ENCODE measurements around the gene AFDN.
"Not testable (repeated sequence)": the region's sequence is repeated elsewhere in the genome, so short reads cannot be mapped to it uniquely, and the experiment has no call there.

AFDN gene

DNA sequence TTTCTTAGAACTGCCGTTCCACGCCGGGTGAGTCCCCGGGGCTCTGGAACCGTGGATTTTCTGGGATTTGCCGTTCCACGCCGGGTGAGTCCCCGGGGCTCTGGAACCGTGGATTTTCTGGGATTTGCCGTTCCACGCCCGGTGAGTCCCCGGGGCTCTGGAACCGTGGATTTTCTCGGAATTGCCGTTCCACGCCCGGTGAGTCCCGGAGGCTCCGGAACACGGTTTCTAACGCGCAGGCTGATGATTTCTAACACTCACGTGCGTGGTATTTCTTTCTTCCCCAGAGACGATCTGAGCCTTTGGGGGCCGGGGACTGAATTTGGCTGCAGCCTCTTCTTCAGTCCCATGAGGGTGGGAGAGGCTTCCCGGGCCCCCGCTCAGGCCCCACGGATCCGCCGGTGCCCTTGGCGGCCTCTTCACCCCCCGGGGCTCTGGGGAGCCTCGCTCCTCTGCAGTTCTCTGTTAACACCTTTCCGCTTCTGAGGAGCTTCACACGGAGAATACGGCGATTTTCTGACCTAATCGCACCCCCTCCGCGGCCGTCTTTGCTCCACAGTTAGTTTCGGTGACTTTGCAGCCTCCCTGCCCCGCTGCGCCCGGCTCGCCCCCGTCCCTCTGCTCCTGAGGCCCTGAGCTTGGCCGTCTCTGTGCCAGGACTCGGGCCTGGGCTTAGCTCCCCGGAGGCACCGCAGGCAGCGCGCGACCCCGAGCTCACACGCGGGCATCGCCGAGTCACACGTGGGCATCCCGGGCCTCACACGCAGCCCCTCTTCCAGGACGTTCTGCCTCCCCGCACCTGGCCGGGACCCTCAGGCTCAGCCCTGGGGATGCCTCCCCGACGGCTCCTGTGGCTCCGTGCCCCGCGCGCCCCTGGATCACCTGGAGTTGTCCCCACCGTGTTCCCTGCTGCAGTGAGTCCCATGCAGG lies 163.6 kb downstream of the AFDN start:
- H3K4me3 Mint-ChIP-seq = no peak overlapping the region
- H3K36me3 Mint-ChIP-seq (ENCODE audit: low read depth) = no peaks in the 10 kb centered on the region
- H3K4me1 Mint-ChIP-seq (ENCODE audit: low read depth) = no peaks in the 10 kb centered on the region

GRCh38 chr6:167993169-167993568 lies 166.5 kb downstream of the AFDN start:
- H3K27ac Mint-ChIP-seq = no peak overlapping the region
- H3K4me1 Mint-ChIP-seq (ENCODE audit: low read depth) = no peaks in the 10 kb centered on the region
- H3K36me3 Mint-ChIP-seq (ENCODE audit: low read depth) = no peaks in the 10 kb centered on the region
- no peaks in the 10 kb centered on the region for H3K9me3 Mint-ChIP-seq
- H3K4me3 Mint-ChIP-seq = no peak overlapping the region
- H3K27me3 Mint-ChIP-seq (ENCODE audit: low read depth) = no peaks in the 10 kb centered on the region

More for the DNA sequence above, 163.6 kb downstream of the AFDN start:
- Mint-ChIP-seq H3K9me3 (no peaks in the 10 kb centered on the region), H3K27me3 (ENCODE audit: low read depth) (no peaks in the 10 kb centered on the region), H3K27ac (no peak overlapping the region)

- Mint-ChIP-seq H3K27ac (no peak overlapping the region), H3K27me3 (ENCODE audit: low read depth) (no peaks in the 10 kb centered on the region), H3K9me3 (no peaks in the 10 kb centered on the region)
Observed at GRCh38 chr6:167993831-167994230, 167.1 kb downstream of the AFDN start.

GRCh38 chr6:167995302-167995701 lies 168.6 kb downstream of the AFDN start:
- no peaks in the 10 kb centered on the region for H3K36me3 Mint-ChIP-seq (ENCODE audit: low read depth)

More at GRCh38 chr6:167993831-167994230, 167.1 kb downstream of the AFDN start:
- Mint-ChIP-seq H3K36me3 (ENCODE audit: low read depth) (no peaks in the 10 kb centered on the region), H3K4me1 (ENCODE audit: low read depth) (no peaks in the 10 kb centered on the region), H3K4me3 (no peak overlapping the region)

GRCh38 chr6:167995731-167996151 lies 169.0 kb downstream of the AFDN start:
- no peaks in the 10 kb centered on the region for H3K36me3 Mint-ChIP-seq (ENCODE audit: low read depth)
- no peaks in the 10 kb centered on the region for H3K4me1 Mint-ChIP-seq (ENCODE audit: low read depth)
- no peak overlapping the region for H3K4me3 Mint-ChIP-seq
- H3K9me3 Mint-ChIP-seq = no peaks in the 10 kb centered on the region
- no peak overlapping the region for H3K27ac Mint-ChIP-seq
- H3K27me3 Mint-ChIP-seq (ENCODE audit: low read depth) = no peaks in the 10 kb centered on the region

More at GRCh38 chr6:167995302-167995701, 168.6 kb downstream of the AFDN start:
- no peaks in the 10 kb centered on the region for H3K9me3 Mint-ChIP-seq
- no peaks in the 10 kb centered on the region for H3K27me3 Mint-ChIP-seq (ENCODE audit: low read depth)
- no peak overlapping the region for H3K27ac Mint-ChIP-seq
- H3K4me3 Mint-ChIP-seq = no peak overlapping the region
- H3K4me1 Mint-ChIP-seq (ENCODE audit: low read depth) = no peaks in the 10 kb centered on the region

DNA sequence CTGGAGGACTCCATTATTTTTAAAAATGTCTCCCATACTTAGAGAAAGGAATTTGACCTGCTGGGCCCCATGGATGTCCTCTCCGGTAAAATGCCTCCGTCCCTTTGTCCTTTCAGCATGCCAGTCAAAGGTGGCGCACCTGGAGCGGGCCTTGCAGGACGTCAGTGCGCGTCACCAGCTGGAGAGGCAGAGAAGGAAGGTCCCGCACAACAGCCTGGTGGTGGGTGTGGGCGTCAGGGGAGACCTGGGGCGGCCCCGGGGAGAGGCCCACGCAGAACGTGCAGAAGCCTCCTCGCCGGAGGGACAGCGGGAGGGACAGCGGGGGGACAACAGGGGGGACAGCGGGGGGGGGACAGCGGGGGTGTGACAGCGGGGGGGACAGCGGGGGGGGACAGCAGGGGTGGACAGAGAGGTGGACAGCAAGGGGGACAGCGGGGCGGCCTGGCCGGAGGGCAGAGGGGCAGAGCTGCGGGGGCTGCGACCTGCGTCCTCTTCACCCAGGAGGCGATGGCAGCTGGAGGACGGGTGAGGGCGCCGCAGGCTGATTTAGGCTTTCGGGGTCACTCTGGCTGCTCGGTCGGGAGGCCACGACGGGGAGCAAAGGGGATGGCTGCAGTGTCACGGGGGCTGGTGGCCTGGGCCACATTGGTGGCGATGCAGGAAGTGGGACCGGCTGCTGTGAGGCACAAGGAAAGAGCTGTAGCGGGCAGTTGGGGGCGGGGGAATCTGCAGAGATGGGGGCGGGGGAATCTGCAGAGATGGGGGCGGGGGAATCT lies 169.9 kb downstream of the AFDN start:
- H3K4me3 Mint-ChIP-seq = no peak overlapping the region
- H3K27ac Mint-ChIP-seq = no peak overlapping the region
- no peaks in the 10 kb centered on the region for H3K27me3 Mint-ChIP-seq (ENCODE audit: low read depth)
- no peaks in the 10 kb centered on the region for H3K36me3 Mint-ChIP-seq (ENCODE audit: low read depth)
- H3K9me3 Mint-ChIP-seq = peaks cover 4% of the 10 kb centered on the region
- no peaks in the 10 kb centered on the region for H3K4me1 Mint-ChIP-seq (ENCODE audit: low read depth)

- no peak within 1 kb of the TSS for H3K4me3 Mint-ChIP-seq
Observed at GRCh38 chr6:167997642-167998041, 170.9 kb downstream of the AFDN start, which contains the start of gene KIF25. TSS of gene KIF25 (plus strand) at chr6:167997671. CDS start at chr6:168029586, 31,915 bp downstream.

GRCh38 chr6:167998215-167998614 lies 171.5 kb downstream of the AFDN start:
- Mint-ChIP-seq H3K4me1 (ENCODE audit: low read depth) (no peaks in the 10 kb centered on the region), H3K27me3 (ENCODE audit: low read depth) (no peaks in the 10 kb centered on the region), H3K4me3 (no peak overlapping the region), H3K27ac (no peak overlapping the region), H3K9me3 (peaks cover 4% of the 10 kb centered on the region), H3K36me3 (ENCODE audit: low read depth) (no peaks in the 10 kb centered on the region)

More at GRCh38 chr6:167997642-167998041, 170.9 kb downstream of the AFDN start, which contains the start of gene KIF25:
- H3K27ac Mint-ChIP-seq = no peak within 1 kb of the TSS
- H3K4me1 Mint-ChIP-seq (ENCODE audit: low read depth) = no peaks in the 10 kb centered on the region
- no peaks in the 10 kb centered on the region for H3K36me3 Mint-ChIP-seq (ENCODE audit: low read depth)
- peaks cover 4% of the 10 kb centered on the region for H3K9me3 Mint-ChIP-seq
- H3K27me3 Mint-ChIP-seq (ENCODE audit: low read depth) = no peaks in the 10 kb centered on the region

DNA sequence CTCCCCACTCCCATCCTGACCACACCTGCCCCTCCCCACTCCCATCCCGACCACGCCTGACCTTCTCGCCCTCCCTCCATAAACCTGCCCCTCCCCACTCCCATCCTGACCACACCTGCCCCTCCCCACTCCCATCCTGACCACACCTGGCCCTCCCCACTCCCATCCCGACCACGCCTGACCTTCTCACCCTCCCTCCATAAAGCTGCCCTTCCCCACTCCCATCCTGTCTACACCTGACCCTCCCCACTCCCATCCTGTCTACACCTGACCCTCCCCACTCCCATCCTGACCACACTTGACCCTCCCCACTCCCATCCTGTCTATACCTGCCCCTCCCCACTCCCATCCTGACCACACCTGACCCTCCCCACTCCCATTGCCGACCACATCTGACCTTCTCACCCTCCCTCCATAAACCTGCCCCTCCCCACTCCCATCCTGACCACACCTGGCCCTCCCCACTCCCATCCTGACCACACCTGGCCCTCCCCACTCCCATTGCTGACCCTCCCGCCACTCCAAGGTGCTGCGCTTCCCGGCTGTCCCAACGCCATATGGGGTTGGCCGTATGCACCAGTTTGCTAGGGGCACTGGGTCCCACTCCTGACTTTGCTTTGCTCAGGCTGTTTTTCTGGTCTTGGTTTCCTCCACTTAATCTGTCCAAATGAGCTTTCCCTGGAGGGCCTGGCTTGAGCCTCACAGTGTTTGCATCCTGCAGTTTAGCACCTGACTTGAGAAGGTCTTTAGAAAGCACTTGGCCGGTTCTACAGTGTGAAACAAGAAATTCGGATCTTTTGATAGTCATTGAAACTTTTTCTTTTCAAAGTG lies 173.7 kb downstream of the AFDN start:
- peaks cover 4% of the 10 kb centered on the region for H3K9me3 Mint-ChIP-seq
- H3K36me3 Mint-ChIP-seq (ENCODE audit: low read depth) = no peaks in the 10 kb centered on the region
- no peak overlapping the region for H3K4me3 Mint-ChIP-seq
- no peak overlapping the region for H3K27ac Mint-ChIP-seq
- H3K27me3 Mint-ChIP-seq (ENCODE audit: low read depth) = no peaks in the 10 kb centered on the region
- H3K4me1 Mint-ChIP-seq (ENCODE audit: low read depth) = no peaks in the 10 kb centered on the region

GRCh38 chr6:168001029-168001332 lies 174.3 kb downstream of the AFDN start:
- no peak overlapping the region for H3K27ac Mint-ChIP-seq
- H3K9me3 Mint-ChIP-seq = peaks cover 4% of the 10 kb centered on the region
- H3K36me3 Mint-ChIP-seq (ENCODE audit: low read depth) = no peaks in the 10 kb centered on the region
- no peak overlapping the region for H3K4me3 Mint-ChIP-seq
- no peaks in the 10 kb centered on the region for H3K4me1 Mint-ChIP-seq (ENCODE audit: low read depth)
- no peaks in the 10 kb centered on the region for H3K27me3 Mint-ChIP-seq (ENCODE audit: low read depth)

GRCh38 chr6:168001514-168001913 lies 174.8 kb downstream of the AFDN start:
- H3K27me3 Mint-ChIP-seq (ENCODE audit: low read depth); H3K27ac Mint-ChIP-seq; H3K36me3 Mint-ChIP-seq (ENCODE audit: low read depth); H3K4me3 Mint-ChIP-seq; H3K9me3 Mint-ChIP-seq; H3K4me1 Mint-ChIP-seq (ENCODE audit: low read depth): not testable (repeated sequence)

GRCh38 chr6:168002804-168003203 lies 176.1 kb downstream of the AFDN start:
- H3K4me1 Mint-ChIP-seq (ENCODE audit: low read depth) = no peaks in the 10 kb centered on the region
- peaks cover 4% of the 10 kb centered on the region for H3K9me3 Mint-ChIP-seq
- H3K4me3 Mint-ChIP-seq = no peak overlapping the region
- H3K36me3 Mint-ChIP-seq (ENCODE audit: low read depth) = no peaks in the 10 kb centered on the region
- no peak overlapping the region for H3K27ac Mint-ChIP-seq
- no peaks in the 10 kb centered on the region for H3K27me3 Mint-ChIP-seq (ENCODE audit: low read depth)

GRCh38 chr6:168004023-168004422 lies 177.3 kb downstream of the AFDN start:
- H3K4me1 Mint-ChIP-seq (ENCODE audit: low read depth) = no peaks in the 10 kb centered on the region
- no peak overlapping the region for H3K4me3 Mint-ChIP-seq
- H3K9me3 Mint-ChIP-seq = peaks cover 4% of the 10 kb centered on the region
- no peaks in the 10 kb centered on the region for H3K27me3 Mint-ChIP-seq (ENCODE audit: low read depth)
- no peak overlapping the region for H3K27ac Mint-ChIP-seq
- H3K36me3 Mint-ChIP-seq (ENCODE audit: low read depth) = no peaks in the 10 kb centered on the region

GRCh38 chr6:168004945-168005344 lies 178.2 kb downstream of the AFDN start:
- Mint-ChIP-seq H3K4me3 (no peak overlapping the region), H3K4me1 (ENCODE audit: low read depth) (no peaks in the 10 kb centered on the region), H3K27me3 (ENCODE audit: low read depth) (no peaks in the 10 kb centered on the region), H3K36me3 (ENCODE audit: low read depth) (no peaks in the 10 kb centered on the region), H3K9me3 (peaks cover 13% of the 10 kb centered on the region), H3K27ac (no peak overlapping the region)

Measured in T-helper 1 cell treated with Interleukin-12 subunit alpha and Interleukin-12 subunit beta and Interleukin-4 antibody, amounts not matched to agents 30 μg/mL and 1 μg/mL, for 36 hours (primary cell).